Psoas muscle (tissue), 8 donors: ENCODE measurements around the gene LCT. TPM values are rescaled to one million over a fixed set of nuclear protein-coding genes. Genes with fewer than 3 reads are reported as not detected.

Source experiments
- ATAC-seq, 4 donors: fragments of 200-7000 bp; cut with Tn5 transposase; one replicate each; pipeline ENCODE4 v1.9.1; 2020; ENCODE audit warnings: moderate library complexity in 3 of 4, mild to moderate bottlenecking in 2 of 4
- DNase-seq, 2 donors: peaks; one replicate each; pipeline ENCODE4 v3.0.0-alpha.2; 2020
- H3K27ac ChIP-seq: fragments of 200-600 bp; one replicate; pipeline ENCODE4 v1.8.0; 2022
- H3K27me3 ChIP-seq, 3 donors: fragments of 200-600 bp in 1 of 3; one replicate each; pipeline versions ENCODE4 v1.6.1 to v1.8.0; 2013 to 2022; ENCODE audit warnings: low read length in 2 of 3, mild to moderate bottlenecking in 2 of 3, moderate library complexity in 1 of 3; ENCODE audit not compliant: insufficient read depth in 3 of 3
- H3K36me3 ChIP-seq, 2 donors: fragments of 200-600 bp in 1 of 2; one replicate each; pipeline versions ENCODE4 v1.6.1 to v1.8.0; 2013 to 2022; ENCODE audit warnings: low read depth in 1 of 2, mild to moderate bottlenecking in 1 of 2, moderate library complexity in 1 of 2; ENCODE audit not compliant: insufficient read depth in 1 of 2
- H3K4me1 ChIP-seq: fragments of 200-600 bp; one replicate; pipeline ENCODE4 v1.8.0; 2022
- H3K4me3 ChIP-seq: fragments of 200-600 bp; one replicate; pipeline ENCODE4 v1.8.0; 2022; ENCODE audit warnings: mild to moderate bottlenecking
- H3K9me3 ChIP-seq: fragments of 200-600 bp; one replicate; pipeline ENCODE4 v1.8.0; 2022
- WGBS, 3 donors: extraction: QIAGEN DNeasy Blood & Tissue Kit; methylation state at CpG; one replicate each; pipeline versions ENCODE4 v1.1.6 to v1.1.7; 2013; 5-methylcytosine and 5-hydroxymethylcytosine counted together
- intact Hi-C, 2 donors: fragments of 100-400 bp; cut with DNase I; formaldehyde crosslinking; loops; one replicate each; pipeline versions ENCODE4 v1.11.0 to v1.14.2; 2022
- polyA plus RNA-seq, 3 donors: library from polyadenylated mRNA; stranded (reverse); fragments of 200-250 nt; gene quantifications; one replicate each; pipeline ENCODE4 v1.2.3, GENCODE V29; 2013
- total RNA-seq, 4 donors: library from RNA; stranded (reverse); fragmentation: NEBNext Ultra II Directional in 2 of 4; extraction: Animal tissue kit (Norgen Biotek cat#: 25700) in 2 of 4; gene quantifications; one replicate each; pipeline versions ENCODE4 v1.2.1 to v1.2.4, GENCODE V29; 2021 to 2023
- TF ChIP-seq, protein P1 (sequence below): fragments of 200-600 bp; IDR thresholded peaks from one replicate; pipeline ENCODE4 v1.8.0; 2022; ENCODE audit warnings: antibody characterized with exemption
- donor health status: healthy with polysubstance abuse.
- donor health status: DM: no; HTN: no; CAD: no; lungs with moderate emphysema.
- donor health status: Bipolar disorder and iron deficiency.
- donor health status: healthy.
- donor health status: DM: yes; HTN: yes; CAD: no.
- donor health status: DM: no; HTN: no; CAD: no.
- donor health status: DM: no; HTN: no; CAD: no.
- donor health status: DM: yes; HTN: yes; CAD: no.

Gene LCT
- total and polyA plus RNA-seq, 7 donors, result 0.01 to 0.61 (median 0.03) TPM; not detected in 3

DNA sequence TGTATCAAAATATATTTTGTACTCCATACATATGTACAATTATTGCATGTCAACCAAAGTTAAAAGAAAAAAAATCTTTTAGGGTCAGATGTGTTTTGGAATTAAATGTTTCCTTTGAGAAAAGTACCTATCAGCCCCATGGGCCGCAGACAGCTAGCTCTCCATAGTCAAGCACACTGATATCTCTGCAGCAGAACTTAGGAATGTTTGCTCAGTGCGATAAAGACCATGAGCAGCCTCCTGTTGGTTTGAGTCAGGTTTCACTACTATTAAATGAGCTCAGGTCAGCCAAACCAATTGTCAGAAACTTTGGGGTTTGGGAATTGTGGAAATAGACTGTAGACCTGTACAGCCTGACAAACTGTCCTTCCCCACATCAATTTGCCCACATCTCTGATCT, 33.7 kb downstream of the LCT start:
- WGBS, 3 donors, result 79 to 88% (median 83%) methylated on average over 2 of the region's 2 CpGs
- TF ChIP-seq, protein P1, sequence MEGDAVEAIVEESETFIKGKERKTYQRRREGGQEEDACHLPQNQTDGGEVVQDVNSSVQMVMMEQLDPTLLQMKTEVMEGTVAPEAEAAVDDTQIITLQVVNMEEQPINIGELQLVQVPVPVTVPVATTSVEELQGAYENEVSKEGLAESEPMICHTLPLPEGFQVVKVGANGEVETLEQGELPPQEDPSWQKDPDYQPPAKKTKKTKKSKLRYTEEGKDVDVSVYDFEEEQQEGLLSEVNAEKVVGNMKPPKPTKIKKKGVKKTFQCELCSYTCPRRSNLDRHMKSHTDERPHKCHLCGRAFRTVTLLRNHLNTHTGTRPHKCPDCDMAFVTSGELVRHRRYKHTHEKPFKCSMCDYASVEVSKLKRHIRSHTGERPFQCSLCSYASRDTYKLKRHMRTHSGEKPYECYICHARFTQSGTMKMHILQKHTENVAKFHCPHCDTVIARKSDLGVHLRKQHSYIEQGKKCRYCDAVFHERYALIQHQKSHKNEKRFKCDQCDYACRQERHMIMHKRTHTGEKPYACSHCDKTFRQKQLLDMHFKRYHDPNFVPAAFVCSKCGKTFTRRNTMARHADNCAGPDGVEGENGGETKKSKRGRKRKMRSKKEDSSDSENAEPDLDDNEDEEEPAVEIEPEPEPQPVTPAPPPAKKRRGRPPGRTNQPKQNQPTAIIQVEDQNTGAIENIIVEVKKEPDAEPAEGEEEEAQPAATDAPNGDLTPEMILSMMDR, result no peak
- ATAC-seq, result no peak
- Histone ChIP-seq H3K27ac (no peak overlapping the region), H3K36me3 (no peaks in the 10 kb centered on the region), H3K4me3 (no peak overlapping the region), H3K4me1 (no peaks in the 10 kb centered on the region), H3K27me3 (no peaks in the 10 kb centered on the region), H3K9me3 (peaks cover 4% of the 10 kb centered on the region)
- intact Hi-C loops, result no loop called here
- no peak for DNase-seq

DNA sequence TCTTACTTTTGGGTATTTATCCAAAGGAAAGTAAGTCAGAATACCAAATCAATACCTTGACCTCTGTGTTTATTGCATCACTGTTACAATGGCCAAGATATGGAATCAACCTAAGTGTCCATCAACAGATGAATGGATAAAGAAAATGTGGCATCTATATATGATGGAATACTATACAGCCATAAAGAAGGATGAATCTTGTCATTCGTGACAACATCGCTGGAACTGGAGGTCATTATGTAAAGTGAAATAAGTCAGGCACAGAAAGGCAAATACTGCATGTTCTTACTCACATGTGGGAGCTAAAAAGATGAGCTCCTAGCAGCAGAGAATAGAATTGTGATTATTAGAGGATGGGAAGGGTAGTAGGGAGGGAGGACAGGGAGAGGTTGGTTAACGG, 34.6 kb downstream of the LCT start:
- intact Hi-C loops, result no loop called here

DNA sequence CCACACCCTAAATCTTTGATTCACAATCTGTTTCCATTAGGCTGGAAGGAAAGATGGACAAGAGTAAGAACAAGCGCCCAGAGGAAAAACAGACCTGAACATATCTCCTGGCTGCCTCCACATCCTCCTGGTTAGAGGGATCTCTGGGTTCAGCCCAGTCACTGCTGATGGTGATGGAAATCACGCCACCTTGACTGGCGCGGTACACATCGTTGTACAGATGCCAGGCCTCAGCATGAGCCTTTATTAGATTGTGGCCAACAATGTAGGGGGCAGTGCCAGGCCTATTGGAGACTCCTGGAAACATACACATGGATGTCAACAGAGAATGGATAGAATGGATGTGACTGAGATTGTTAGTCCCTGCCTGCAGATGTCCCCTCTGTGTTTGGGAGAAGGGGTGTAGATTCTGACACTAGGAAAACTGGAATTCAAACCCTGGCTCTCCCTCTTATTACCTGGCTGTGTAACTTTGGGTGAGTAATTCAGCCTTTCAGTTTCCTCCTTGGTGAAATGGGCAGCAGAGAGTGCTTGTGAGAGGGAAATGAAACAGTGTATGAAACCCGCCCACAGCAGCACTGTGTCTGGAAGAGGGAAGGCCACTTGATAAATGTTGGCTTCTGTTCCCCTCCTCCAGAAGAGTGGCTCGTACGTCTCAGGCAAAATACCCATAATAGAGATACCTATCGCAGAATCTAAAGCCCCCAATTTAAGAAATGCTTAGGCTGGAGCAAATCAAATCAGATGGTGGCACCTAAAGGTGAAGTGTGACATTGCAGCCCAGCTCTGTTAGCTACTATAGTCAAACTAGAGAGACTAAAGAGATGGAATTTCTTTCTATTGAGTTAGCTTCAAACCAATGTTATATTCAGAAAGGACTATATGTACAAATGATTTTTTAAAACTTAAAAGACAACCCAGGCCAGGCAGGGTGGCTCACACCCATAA, 36.2 kb downstream of the LCT start:
- Histone ChIP-seq H3K27ac (no peak overlapping the region), H3K4me1 (no peaks in the 10 kb centered on the region), H3K9me3 (peaks cover 4% of the 10 kb centered on the region), H3K27me3 (no peaks in the 10 kb centered on the region), H3K36me3 (no peaks in the 10 kb centered on the region), H3K4me3 (no peak overlapping the region)
- TF ChIP-seq, protein P1, result no peak
- DNase-seq, result no peak
- intact Hi-C loops, result no loop called here
- ATAC-seq, result no peak
- 82 to 86% (median 84%) methylated on average over 9 of the region's 9 CpGs for WGBS, 3 donors

More for the DNA sequence above, 34.6 kb downstream of the LCT start:
- WGBS, 3 donors, result 62 to 65% (median 63%) methylated on average over 3 of the region's 3 CpGs
- H3K36me3 ChIP-seq, result no peaks in the 10 kb centered on the region
- DNase-seq, result no peak
- H3K27me3 ChIP-seq, result no peaks in the 10 kb centered on the region
- H3K4me3 ChIP-seq, result no peak overlapping the region
- no peak for ATAC-seq
- no peaks in the 10 kb centered on the region for H3K4me1 ChIP-seq
- H3K9me3 ChIP-seq, result peaks cover 4% of the 10 kb centered on the region
- no peak overlapping the region for H3K27ac ChIP-seq
- TF ChIP-seq, protein P1, result no peak

DNA sequence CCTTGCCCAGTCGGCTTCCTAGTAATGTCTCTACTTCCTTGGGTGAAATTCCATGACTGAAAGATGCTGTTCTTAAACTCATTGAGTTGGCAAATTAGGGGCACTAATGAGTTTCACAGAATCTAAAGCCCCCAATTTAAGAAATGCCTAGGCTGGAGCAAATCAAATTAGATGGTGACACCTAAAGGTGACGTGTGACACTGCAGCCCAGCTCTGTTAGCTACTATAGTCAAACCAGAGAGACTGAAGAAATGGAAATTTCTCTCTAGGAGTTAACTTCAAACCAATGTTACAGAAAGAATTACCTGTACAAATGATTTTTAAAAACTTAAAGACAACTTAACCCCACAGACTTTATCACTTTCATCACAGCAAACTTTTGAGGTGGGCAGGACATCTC, 37.2 kb downstream of the LCT start:
- no peak for ATAC-seq
- H3K27ac ChIP-seq, result no peak overlapping the region
- peaks cover 4% of the 10 kb centered on the region for H3K9me3 ChIP-seq
- intact Hi-C loops, result no loop called here
- TF ChIP-seq, protein P1, result no peak
- 34 to 61% (median 38%) methylated on average over 2 of the region's 2 CpGs for WGBS, 3 donors
- no peaks in the 10 kb centered on the region for H3K36me3 ChIP-seq
- no peak overlapping the region for H3K4me3 ChIP-seq
- H3K27me3 ChIP-seq, result no peaks in the 10 kb centered on the region
- H3K4me1 ChIP-seq, result no peaks in the 10 kb centered on the region
- no peak for DNase-seq
